Breast epithelium (tissue), 4 donors: ENCODE results near the gene SLC22A7. TPM values are rescaled to one million over a fixed set of nuclear protein-coding genes. Genes with fewer than 3 reads are reported as not detected.
"Not testable (repeated sequence)": the region's sequence is repeated elsewhere in the genome, so short reads cannot be mapped to it uniquely, and the experiment has no call there.

Experiments used
- DNase-seq, 2 donors: peaks; one replicate each; pipeline ENCODE4 v3.0.0-alpha.2; 2019; ENCODE audit warnings: low spot score in 2 of 2
- H3K27ac ChIP-seq, 2 donors: fragments of 200-600 bp; sonication (generic) in 1 of 2; one replicate each; pipeline ENCODE4 v1.5.1; 2016 to 2019; ENCODE audit warnings: mild to moderate bottlenecking in 1 of 2
- H3K27me3 ChIP-seq, 2 donors: fragments of 200-600 bp; sonication (generic) in 1 of 2; one replicate each; pipeline versions ENCODE4 v1.5.1 to v1.6.0; 2017 to 2019; ENCODE audit warnings: control low read depth in 1 of 2, mild to moderate bottlenecking in 1 of 2
- H3K36me3 ChIP-seq: fragments of 200-600 bp; one replicate; pipeline ENCODE4 v1.5.1; 2019
- H3K4me1 ChIP-seq, 2 donors: fragments of 200-600 bp; sonication (generic); one replicate each; pipeline ENCODE4 v1.5.1; 2016 to 2019; ENCODE audit warnings: control low read depth in 1 of 2
- H3K4me3 ChIP-seq, 3 donors: fragments of 200-600 bp; sonication (generic); 1 replicate in 2 of 3; 2 replicates in 1 of 3; pipeline ENCODE4 v1.5.1; 2016 to 2019; ENCODE audit warnings: mild to moderate bottlenecking in 3 of 3, moderate library complexity in 2 of 3
- H3K9me3 ChIP-seq, 2 donors: fragments of 200-600 bp; sonication (generic) in 1 of 2; one replicate each; pipeline ENCODE4 v1.5.1; 2016 to 2019; ENCODE audit warnings: control low read depth in 1 of 2
- CTCF ChIP-seq, 3 donors: fragments of 450-650 bp; IDR thresholded peaks; one replicate each; pipeline ENCODE4 v1.5.1; 2016 to 2017; ENCODE audit warnings: antibody characterized with exemption in 3 of 3, mild to moderate bottlenecking in 3 of 3, moderate library complexity in 3 of 3
- POLR2A ChIP-seq: fragments of 450-650 bp; IDR thresholded peaks from one replicate; pipeline ENCODE4 v1.6.1; 2016; ENCODE audit warnings: antibody characterized with exemption, mild to moderate bottlenecking, moderate library complexity
- POLR2AphosphoS5 ChIP-seq, 3 donors: sonication (generic); formaldehyde crosslinking; IDR thresholded peaks; one replicate each; pipeline ENCODE4 v1.6.1; 2017; ENCODE audit warnings: antibody characterized with exemption in 3 of 3
- intact Hi-C: fragments of 100-400 bp; cut with DNase I; formaldehyde crosslinking; loops from one replicate; pipeline ENCODE4 v1.15.1; 2023; ENCODE audit warnings: low total_unique reads
- total RNA-seq, 3 donors: library from RNA; depleted of rRNA; stranded (reverse); fragments of >200 nt; gene quantifications; one replicate each; pipeline ENCODE4 v1.1.0, GENCODE V29; 2016

Gene SLC22A7
- total RNA-seq, 3 donors from 2014 or later, result not detected

- H3K27me3 ChIP-seq, result peaks cover 0 to 11% of the 10 kb centered on the region in 2 donors
- H3K4me3 ChIP-seq, result no peak overlapping the region
- no peak overlapping the region for H3K27ac ChIP-seq
- TF ChIP-seq POLR2A (no peak), CTCF (IDR thresholded peaks at IDR 0.05) (no peak), POLR2AphosphoS5 (IDR thresholded peaks at IDR 0.05) (no peak)
- no peaks in the 10 kb centered on the region for H3K4me1 ChIP-seq
- H3K9me3 ChIP-seq, result no peaks in the 10 kb centered on the region
- no peak for DNase-seq
- intact Hi-C loops, result no loop called here
- H3K36me3 ChIP-seq, result no peaks in the 10 kb centered on the region
Measured at GRCh38 chr6:43299338-43300293, 1.6 kb downstream of the SLC22A7 start.

- Histone ChIP-seq H3K9me3 (no peaks in the 10 kb centered on the region), H3K27ac (no peak overlapping the region), H3K4me1 (no peaks in the 10 kb centered on the region), H3K36me3 (no peaks in the 10 kb centered on the region), H3K4me3 (no peak overlapping the region), H3K27me3 (peaks cover 0 to 11% of the 10 kb centered on the region in 2 donors)
- no peak for TF ChIP-seq CTCF (IDR thresholded peaks at IDR 0.05)
- TF ChIP-seq POLR2AphosphoS5 (IDR thresholded peaks at IDR 0.05), result no peak
- TF ChIP-seq POLR2A, result no peak
- no peak for DNase-seq
- intact Hi-C loops, result no loop called here
Measured at GRCh38 chr6:43301081-43301870, 3.2 kb downstream of the SLC22A7 start.

- no peak overlapping the region for H3K4me3 ChIP-seq
- intact Hi-C loops, result no loop called here
- peaks cover 0 to 11% of the 10 kb centered on the region in 2 donors for H3K27me3 ChIP-seq
- DNase-seq, result no peak
- H3K4me1 ChIP-seq, result no peaks in the 10 kb centered on the region
- no peaks in the 10 kb centered on the region for H3K9me3 ChIP-seq
- no peak overlapping the region for H3K27ac ChIP-seq
- no peak for TF ChIP-seq POLR2A
- no peaks in the 10 kb centered on the region for H3K36me3 ChIP-seq
Measured at GRCh38 chr6:43302126-43302525, 4.1 kb downstream of the SLC22A7 start.

GRCh38 chr6:43303006-43303405, 4.9 kb downstream of the SLC22A7 start:
- not testable (repeated sequence) for H3K36me3 ChIP-seq

GRCh38 chr6:43303751-43304331, 5.8 kb downstream of the SLC22A7 start:
- DNase-seq, result no peak
- Histone ChIP-seq H3K9me3 (no peaks in the 10 kb centered on the region), H3K27ac (no peak overlapping the region), H3K4me3 (no peak overlapping the region), H3K4me1 (no peaks in the 10 kb centered on the region), H3K27me3 (peaks cover 0 to 6% of the 10 kb centered on the region in 2 donors), H3K36me3 (no peaks in the 10 kb centered on the region)
- intact Hi-C loops, result no loop called here
- TF ChIP-seq CTCF (IDR thresholded peaks at IDR 0.05) (no peak), POLR2A (no peak), POLR2AphosphoS5 (IDR thresholded peaks at IDR 0.05) (no peak)

More at GRCh38 chr6:43303006-43303405, 4.9 kb downstream of the SLC22A7 start:
- H3K4me1 ChIP-seq, DNase-seq, H3K9me3 ChIP-seq, H3K27ac ChIP-seq, intact Hi-C loops, H3K4me3 ChIP-seq: not testable (repeated sequence)
- peaks cover 0 to 11% of the 10 kb centered on the region in 2 donors for H3K27me3 ChIP-seq
